Bronchial epithelial cell (primary cell): ENCODE measurements around the gene HSD11B1. TPM values are rescaled to one million over a fixed set of nuclear protein-coding genes. Genes with fewer than 3 reads are reported as not detected.

Experiments
- DNase-seq: peaks from one replicate; pipeline ENCODE4 v3.0.0-alpha.2; 2010; ENCODE audit warnings: low read depth
- FAIRE-seq: peaks from 2 replicates; lab custom pipeline; 2011; peaks lifted over from hg19 to GRCh38; lab: Jason Lieb, UNC
- H3K27me3 ChIP-seq: 2 replicates; pipeline ENCODE4 v1.5.1; 2011; ENCODE audit warnings: low read length; ENCODE audit not compliant: control insufficient read depth, insufficient read depth
- H3K36me3 ChIP-seq: 2 replicates; pipeline ENCODE4 v1.5.1; 2011; ENCODE audit warnings: low read length; ENCODE audit not compliant: control insufficient read depth, insufficient read depth
- H3K4me3 ChIP-seq: 2 replicates; pipeline ENCODE4 v1.5.1; 2011; ENCODE audit warnings: mild to moderate bottlenecking, low read depth, low read length, control low read depth
- CTCF ChIP-seq: IDR thresholded peaks from 2 replicates; pipeline ENCODE4 v1.5.1; 2011; ENCODE audit warnings: mild to moderate bottlenecking, moderate library complexity, low read length, control low read depth, inconsistent platforms; ENCODE audit not compliant: insufficient read depth, severe bottlenecking
- total RNA-seq: library from RNA; depleted of rRNA; stranded (reverse); fragments of >200 nt; gene quantifications from 2 replicates; pipeline ENCODE4 v1.2.1, GENCODE V29; 2014

The HSD11B1 gene
- total RNA-seq, 1 donor from 2014 or later: 10.5 TPM

GRCh38 chr1:209775678-209776077 lies 71.0 kb downstream of the HSD11B1 start:
- no peaks in the 10 kb centered on the region for H3K36me3 ChIP-seq
- FAIRE-seq: no peak
- no peak overlapping the region for H3K4me3 ChIP-seq
- no peak for TF ChIP-seq CTCF
- no peaks in the 10 kb centered on the region for H3K27me3 ChIP-seq
- DNase-seq: no peak

DNA sequence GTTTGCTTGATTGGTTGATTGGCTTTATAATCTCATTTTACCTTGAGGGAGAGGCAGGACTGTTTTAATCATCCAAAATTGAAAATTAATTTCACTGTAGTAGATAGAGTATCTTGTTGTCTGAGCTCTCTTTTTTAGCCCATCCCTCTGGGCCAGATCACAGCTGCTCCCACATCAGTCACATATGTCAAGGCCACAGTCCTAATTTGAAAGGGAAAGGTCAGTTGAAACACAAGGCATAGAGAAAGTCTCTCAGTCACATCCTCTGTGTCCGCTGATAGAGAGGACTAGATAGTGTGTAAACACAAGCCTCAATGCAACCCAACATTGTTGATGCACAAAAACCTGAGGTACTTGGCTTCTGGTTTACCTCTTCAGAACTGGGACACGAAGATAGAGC lies 72.9 kb downstream of the HSD11B1 start:
- no peak for FAIRE-seq
- no peak for TF ChIP-seq CTCF

GRCh38 chr1:209778102-209778501 lies 73.5 kb downstream of the HSD11B1 start:
- H3K4me3 ChIP-seq: no peak overlapping the region
- no peaks in the 10 kb centered on the region for H3K27me3 ChIP-seq
- TF ChIP-seq CTCF: no peak
- peak; percentile 17 for DNase-seq
- FAIRE-seq: peak; percentile 64
- H3K36me3 ChIP-seq: peaks cover 2% of the 10 kb centered on the region

More for the DNA sequence above, 72.9 kb downstream of the HSD11B1 start:
- no peak for DNase-seq
- H3K4me3 ChIP-seq: no peak overlapping the region
- peaks cover 2% of the 10 kb centered on the region for H3K36me3 ChIP-seq
- H3K27me3 ChIP-seq: no peaks in the 10 kb centered on the region

DNA sequence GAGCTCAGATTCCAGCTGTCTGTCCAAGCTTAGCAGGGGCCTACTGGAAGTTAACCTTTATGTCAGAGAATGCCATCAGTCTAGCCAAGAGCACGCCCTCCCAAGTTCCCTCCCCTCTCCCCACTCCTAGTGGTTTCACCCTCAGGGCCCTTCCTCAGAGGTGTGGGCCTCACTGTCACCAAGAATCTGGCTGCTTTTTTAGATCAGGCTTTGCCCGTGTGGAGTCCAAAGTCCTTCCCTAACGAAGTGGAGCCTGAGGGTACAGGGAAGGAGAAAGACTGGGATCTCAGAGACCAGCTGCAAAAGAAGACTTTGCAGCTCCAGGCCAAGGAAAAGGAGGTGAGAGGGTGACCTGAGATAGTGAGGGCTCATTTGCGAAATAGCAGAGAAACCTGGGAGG lies 75.6 kb downstream of the HSD11B1 start:
- FAIRE-seq: peak; percentile 62
- peak; percentile 20 for DNase-seq
- no peak for TF ChIP-seq CTCF
- peaks cover 2% of the 10 kb centered on the region for H3K36me3 ChIP-seq
- H3K27me3 ChIP-seq: no peaks in the 10 kb centered on the region
- H3K4me3 ChIP-seq: no peak overlapping the region

DNA sequence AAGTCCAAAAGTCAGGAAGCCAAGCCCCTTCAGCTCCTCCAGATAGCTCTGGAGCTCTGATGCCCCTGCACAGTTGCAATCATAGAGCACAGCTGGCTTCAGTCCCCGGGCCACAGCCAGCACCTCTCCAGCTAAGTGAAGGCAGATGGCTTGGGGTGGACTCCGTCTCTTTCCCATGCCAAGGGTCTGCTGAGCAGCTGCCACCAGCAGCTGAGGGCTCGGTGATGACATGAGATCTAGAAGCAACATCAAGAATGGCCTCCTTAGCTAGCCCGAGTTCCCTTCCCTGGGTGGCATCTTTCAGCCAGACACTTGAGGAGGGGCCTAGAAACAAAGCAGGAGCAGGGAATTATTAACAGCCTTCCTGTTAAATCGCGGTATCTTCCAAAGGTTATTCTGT lies 78.7 kb downstream of the HSD11B1 start:
- H3K27me3 ChIP-seq: no peaks in the 10 kb centered on the region
- TF ChIP-seq CTCF: no peak
- no peak overlapping the region for H3K4me3 ChIP-seq
- FAIRE-seq: no peak
- peaks cover 15% of the 10 kb centered on the region for H3K36me3 ChIP-seq
- peak; percentile 19 for DNase-seq

Other genes with a start within 250 kb of the HSD11B1 start
- not detected in 2 replicates for gene CAMK1G, start 121.1 kb upstream of the HSD11B1 start, total RNA-seq
- 1,162 and 3,106 TPM in 2 replicates for gene LAMB3, start 52.4 kb upstream of the HSD11B1 start, total RNA-seq
- gene G0S2, start 29.4 kb upstream of the HSD11B1 start, total RNA-seq: 301 and 418 TPM in 2 replicates
- not detected in 2 replicates for gene TRAF3IP3, start 51.2 kb downstream of the HSD11B1 start, total RNA-seq
- gene C1orf74, start 79.7 kb downstream of the HSD11B1 start, total RNA-seq: 6.8 and 11.6 TPM in 2 replicates
- 175 and 226 TPM in 2 replicates for gene IRF6, start 101.3 kb downstream of the HSD11B1 start, total RNA-seq
- 2.9 and 6.3 TPM in 2 replicates for gene UTP25, start 123.1 kb downstream of the HSD11B1 start, total RNA-seq
- not detected in 2 replicates for gene SYT14, start 233.4 kb downstream of the HSD11B1 start, total RNA-seq